Astrocyte of the spinal cord (primary cell): ENCODE measurements around the gene NEFH.

ENCODE experiments used
- DNase-seq: peaks from one replicate; pipeline ENCODE4 v3.0.0; 2011; ENCODE audit warnings: low read depth, low spot score
- H3K4me3 ChIP-seq: 2 replicates; pipeline ENCODE4 v1.5.1; 2011; ENCODE audit warnings: low read depth, mild to moderate bottlenecking, low read length, moderate library complexity
- in situ Hi-C: cut with HindIII; loops from 2 replicates; pipeline ENCODE4 v1.10.0; 2017; ENCODE audit warnings: low sequenced_read_pairs
- TF ChIP-seq, protein P1 (sequence below): IDR thresholded peaks from 2 replicates; pipeline ENCODE4 v1.5.1; 2012; ENCODE audit warnings: low read depth, mild to moderate bottlenecking, low read length, inconsistent platforms

Gene NEFH

GRCh38 chr22:29530716-29531115 is 50.7 kb downstream of the NEFH start:
- TF ChIP-seq, protein P1, sequence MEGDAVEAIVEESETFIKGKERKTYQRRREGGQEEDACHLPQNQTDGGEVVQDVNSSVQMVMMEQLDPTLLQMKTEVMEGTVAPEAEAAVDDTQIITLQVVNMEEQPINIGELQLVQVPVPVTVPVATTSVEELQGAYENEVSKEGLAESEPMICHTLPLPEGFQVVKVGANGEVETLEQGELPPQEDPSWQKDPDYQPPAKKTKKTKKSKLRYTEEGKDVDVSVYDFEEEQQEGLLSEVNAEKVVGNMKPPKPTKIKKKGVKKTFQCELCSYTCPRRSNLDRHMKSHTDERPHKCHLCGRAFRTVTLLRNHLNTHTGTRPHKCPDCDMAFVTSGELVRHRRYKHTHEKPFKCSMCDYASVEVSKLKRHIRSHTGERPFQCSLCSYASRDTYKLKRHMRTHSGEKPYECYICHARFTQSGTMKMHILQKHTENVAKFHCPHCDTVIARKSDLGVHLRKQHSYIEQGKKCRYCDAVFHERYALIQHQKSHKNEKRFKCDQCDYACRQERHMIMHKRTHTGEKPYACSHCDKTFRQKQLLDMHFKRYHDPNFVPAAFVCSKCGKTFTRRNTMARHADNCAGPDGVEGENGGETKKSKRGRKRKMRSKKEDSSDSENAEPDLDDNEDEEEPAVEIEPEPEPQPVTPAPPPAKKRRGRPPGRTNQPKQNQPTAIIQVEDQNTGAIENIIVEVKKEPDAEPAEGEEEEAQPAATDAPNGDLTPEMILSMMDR, result no peak
- no peak for DNase-seq
- in situ Hi-C loops, result no loop called here
- H3K4me3 ChIP-seq, result no peak overlapping the region

DNA sequence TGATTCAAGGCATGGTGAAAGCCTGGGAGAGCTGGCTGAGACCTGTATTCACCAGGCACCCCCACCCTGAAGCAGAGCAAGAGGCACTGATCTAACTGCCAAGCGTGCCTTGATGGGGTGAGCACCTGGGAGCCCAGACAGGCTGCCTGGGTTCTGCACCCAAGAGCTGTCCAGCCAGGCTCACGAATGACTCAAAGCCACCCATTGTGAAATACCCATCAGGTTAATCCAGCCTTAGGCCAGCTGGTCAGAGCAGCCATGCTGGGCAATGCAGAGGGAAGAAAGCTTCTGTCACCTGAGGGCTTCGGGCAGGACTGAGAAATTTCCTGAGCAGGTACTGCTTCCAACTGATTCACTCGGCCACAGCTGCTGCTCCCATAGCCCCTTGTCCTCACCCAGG is 51.4 kb downstream of the NEFH start:
- no peak overlapping the region for H3K4me3 ChIP-seq
- in situ Hi-C loops, result no loop called here
- DNase-seq, result no peak
- TF ChIP-seq, protein P1, result no peak

- TF ChIP-seq, protein P1, result no peak
- in situ Hi-C loops, result no loop called here
- no peak overlapping the region for H3K4me3 ChIP-seq
- DNase-seq, result no peak
These were observed 56.4 kb downstream of the NEFH start for GRCh38 chr22:29536411-29536810.

DNA sequence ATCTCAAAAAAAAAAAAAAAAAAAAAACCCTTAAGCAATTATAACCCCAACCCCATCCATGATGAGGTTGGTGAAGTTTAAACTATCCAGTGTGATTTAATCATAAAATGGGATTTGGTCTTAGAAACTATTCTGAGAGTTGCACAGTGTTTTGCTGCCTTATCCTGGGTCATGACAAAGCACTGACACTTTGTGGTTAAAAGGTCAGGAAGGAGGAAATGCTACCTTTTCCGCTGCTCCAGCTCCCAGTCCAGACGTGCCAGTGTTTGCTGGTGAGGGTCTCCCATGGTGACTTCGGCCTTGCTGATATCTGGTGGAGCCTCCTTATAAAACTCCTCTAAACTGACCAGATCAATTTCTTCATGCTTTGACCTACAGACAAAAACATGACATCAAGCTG is 59.1 kb downstream of the NEFH start:
- no peak for DNase-seq
- H3K4me3 ChIP-seq, result no peak overlapping the region
- in situ Hi-C loops, result no loop called here
- TF ChIP-seq, protein P1, result no peak
